Mononuclear cell (primary cell): ENCODE results near the gene AKT3. TPM values are rescaled to one million over a fixed set of nuclear protein-coding genes. Genes with fewer than 3 reads are reported as not detected.

Experiments used
- H3K27me3 ChIP-seq: 2 replicates; pipeline ENCODE4 v1.6.0; 2011; ENCODE audit warnings: low read length, control low read depth; ENCODE audit not compliant: insufficient read depth
- H3K4me1 ChIP-seq: 2 replicates; pipeline ENCODE4 v1.5.1; 2011; ENCODE audit warnings: mild to moderate bottlenecking, low read length, control low read depth; ENCODE audit not compliant: insufficient read depth
- H3K4me3 ChIP-seq: 2 replicates; pipeline ENCODE4 v1.5.1; 2011; ENCODE audit warnings: mild to moderate bottlenecking, low read length, moderate library complexity
- H3K9me3 ChIP-seq: 2 replicates; pipeline ENCODE4 v1.5.1; 2011; ENCODE audit warnings: low read depth, mild to moderate bottlenecking, control low read depth, low read length
- total RNA-seq: library from RNA; depleted of rRNA; stranded (reverse); fragments of >200 nt; gene quantifications from one replicate; pipeline ENCODE4 v1.2.3, GENCODE V29; 2012

The AKT3 gene
- total RNA-seq, 1 donor, result 69.7 TPM

GRCh38 chr1:243739335-243740003, 110.6 kb downstream of the AKT3 start:
- Histone ChIP-seq H3K27me3 (no peaks in the 10 kb centered on the region), H3K4me1 (peaks cover under 1% of the 10 kb centered on the region), H3K9me3 (no peaks in the 10 kb centered on the region), H3K4me3 (no peak overlapping the region)

GRCh38 chr1:243738020-243738419, 112.0 kb downstream of the AKT3 start:
- Histone ChIP-seq H3K9me3 (no peaks in the 10 kb centered on the region), H3K27me3 (no peaks in the 10 kb centered on the region), H3K4me1 (peaks cover 6% of the 10 kb centered on the region), H3K4me3 (no peak overlapping the region)

- no peaks in the 10 kb centered on the region for H3K9me3 ChIP-seq
- no peaks in the 10 kb centered on the region for H3K27me3 ChIP-seq
- H3K4me1 ChIP-seq, result peaks cover 30% of the 10 kb centered on the region
- H3K4me3 ChIP-seq, result no peak overlapping the region
Measured at GRCh38 chr1:243735457-243735856, 114.6 kb downstream of the AKT3 start.

GRCh38 chr1:243734308-243734695, 115.7 kb downstream of the AKT3 start:
- Histone ChIP-seq H3K9me3 (no peaks in the 10 kb centered on the region), H3K4me1 (peaks cover 38% of the 10 kb centered on the region), H3K27me3 (no peaks in the 10 kb centered on the region), H3K4me3 (no peak overlapping the region)

- Histone ChIP-seq H3K9me3 (no peaks in the 10 kb centered on the region), H3K27me3 (no peaks in the 10 kb centered on the region), H3K4me3 (no peak overlapping the region), H3K4me1 (peaks cover 43% of the 10 kb centered on the region)
Measured at GRCh38 chr1:243733670-243734307, 116.3 kb downstream of the AKT3 start.

- no peak overlapping the region for H3K4me3 ChIP-seq
- no peaks in the 10 kb centered on the region for H3K9me3 ChIP-seq
- peaks cover 52% of the 10 kb centered on the region for H3K4me1 ChIP-seq
- H3K27me3 ChIP-seq, result no peaks in the 10 kb centered on the region
Measured at GRCh38 chr1:243732637-243733036, 117.4 kb downstream of the AKT3 start.

GRCh38 chr1:243731974-243732625, 117.9 kb downstream of the AKT3 start:
- Histone ChIP-seq H3K4me1 (peaks cover 56% of the 10 kb centered on the region), H3K4me3 (no peak overlapping the region), H3K9me3 (no peaks in the 10 kb centered on the region), H3K27me3 (no peaks in the 10 kb centered on the region)

GRCh38 chr1:243731301-243731891, 118.6 kb downstream of the AKT3 start:
- Histone ChIP-seq H3K4me3 (no peak overlapping the region), H3K4me1 (peaks cover 63% of the 10 kb centered on the region), H3K27me3 (no peaks in the 10 kb centered on the region), H3K9me3 (no peaks in the 10 kb centered on the region)

- Histone ChIP-seq H3K4me1 (peaks cover 68% of the 10 kb centered on the region), H3K27me3 (no peaks in the 10 kb centered on the region), H3K9me3 (no peaks in the 10 kb centered on the region), H3K4me3 (no peak overlapping the region)
Measured at GRCh38 chr1:243730487-243731150, 119.4 kb downstream of the AKT3 start.

- H3K27me3 ChIP-seq, result no peaks in the 10 kb centered on the region
- no peaks in the 10 kb centered on the region for H3K9me3 ChIP-seq
- no peak overlapping the region for H3K4me3 ChIP-seq
- H3K4me1 ChIP-seq, result peaks cover 73% of the 10 kb centered on the region
Measured at GRCh38 chr1:243729956-243730355, 120.1 kb downstream of the AKT3 start.

- Histone ChIP-seq H3K4me3 (no peak overlapping the region), H3K4me1 (peaks cover 76% of the 10 kb centered on the region), H3K27me3 (no peaks in the 10 kb centered on the region), H3K9me3 (no peaks in the 10 kb centered on the region)
Measured at GRCh38 chr1:243727503-243728203, 122.4 kb downstream of the AKT3 start.

- no peaks in the 10 kb centered on the region for H3K27me3 ChIP-seq
- no peak overlapping the region for H3K4me3 ChIP-seq
- peaks cover 69% of the 10 kb centered on the region for H3K4me1 ChIP-seq
- H3K9me3 ChIP-seq, result no peaks in the 10 kb centered on the region
Measured at GRCh38 chr1:243726806-243727502, 123.1 kb downstream of the AKT3 start.

GRCh38 chr1:243725846-243726245, 124.2 kb downstream of the AKT3 start:
- Histone ChIP-seq H3K27me3 (no peaks in the 10 kb centered on the region), H3K9me3 (no peaks in the 10 kb centered on the region), H3K4me3 (no peak overlapping the region), H3K4me1 (peaks cover 58% of the 10 kb centered on the region)

GRCh38 chr1:243725075-243725474, 125.0 kb downstream of the AKT3 start:
- Histone ChIP-seq H3K27me3 (no peaks in the 10 kb centered on the region), H3K9me3 (no peaks in the 10 kb centered on the region), H3K4me3 (no peak overlapping the region), H3K4me1 (peaks cover 50% of the 10 kb centered on the region)
